Left ventricle myocardium inferior (tissue), 1 donor: Measurements from ENCODE around the gene GATAD2B. TPM values are rescaled to one million over a fixed set of nuclear protein-coding genes. Genes with fewer than 3 reads are reported as not detected.

Experiments
- DNase-seq: peaks from one replicate; pipeline ENCODE4 v3.0.0-alpha.2; 2020
- H3K27ac ChIP-seq: fragments of 200-600 bp; replicated peaks from 2 replicates; pipeline ENCODE4 v1.8.0; 2021
- H3K27me3 ChIP-seq: fragments of 200-600 bp; 2 replicates; pipeline ENCODE4 v1.8.0; 2021; ENCODE audit warnings: low read depth
- H3K36me3 ChIP-seq: fragments of 200-600 bp; 2 replicates; pipeline ENCODE4 v1.8.0; 2021
- H3K4me1 ChIP-seq: fragments of 200-600 bp; 2 replicates; pipeline ENCODE4 v1.8.0; 2021
- H3K4me3 ChIP-seq: fragments of 200-600 bp; 2 replicates; pipeline ENCODE4 v1.8.0; 2021; ENCODE audit warnings: mild to moderate bottlenecking, moderate library complexity
- H3K9me3 ChIP-seq: fragments of 200-600 bp; replicated peaks from 2 replicates; pipeline ENCODE4 v1.8.0; 2021
- CTCF ChIP-seq: fragments of 200-600 bp; IDR thresholded peaks from 2 replicates; pipeline ENCODE4 v1.8.0; 2021; ENCODE audit warnings: antibody characterized with exemption, mild to moderate bottlenecking, borderline replicate concordance
- intact Hi-C: fragments of 100-400 bp; cut with micrococcal nuclease; formaldehyde crosslinking; loops from one replicate; pipeline ENCODE4 v1.11.0; 2022
- total RNA-seq: library from RNA; stranded (reverse); fragmentation: NEBNext Ultra II Directional; extraction: Animal tissue kit (Norgen Biotek cat#: 25700); gene quantifications from one replicate; pipeline ENCODE4 v1.2.1, GENCODE V29; 2021
- donor health status: DM: no; HTN: yes; CAD: no; lungs with severe emphysema.

The GATAD2B gene
- total RNA-seq, 1 donor from 2014 or later = 35.4 TPM

- TF ChIP-seq CTCF = no peak
- H3K9me3 ChIP-seq = no peaks in the 10 kb centered on the region
- no peaks in the 10 kb centered on the region for H3K27me3 ChIP-seq
- no peak overlapping the region for H3K4me3 ChIP-seq
- DNase-seq = no peak
- H3K4me1 ChIP-seq = peaks cover 26% of the 10 kb centered on the region
- peaks cover 18% of the 10 kb centered on the region for H3K36me3 ChIP-seq
- peak overlapping the region; percentile 63 for H3K27ac ChIP-seq
- intact Hi-C loops = no loop called here
These were observed 5.5 kb upstream of the GATAD2B start for GRCh38 chr1:153928245-153928644.

GRCh38 chr1:153926405-153926804, 3.6 kb upstream of the GATAD2B start:
- Histone ChIP-seq H3K4me1 (peaks cover 41% of the 10 kb centered on the region), H3K9me3 (no peaks in the 10 kb centered on the region), H3K27me3 (no peaks in the 10 kb centered on the region), H3K4me3 (no peak overlapping the region), H3K36me3 (no peaks in the 10 kb centered on the region), H3K27ac (no peak overlapping the region)
- TF ChIP-seq CTCF = no peak
- no peak for DNase-seq
- intact Hi-C loops = no loop called here

- H3K27ac ChIP-seq = peak overlapping the region; percentile 93
- TF ChIP-seq CTCF = peak; percentile 19
- peaks cover 3% of the 10 kb centered on the region for H3K36me3 ChIP-seq
- DNase-seq = peak; percentile 43
- H3K4me1 ChIP-seq = peaks cover 65% of the 10 kb centered on the region
- no peaks in the 10 kb centered on the region for H3K27me3 ChIP-seq
- no peaks in the 10 kb centered on the region for H3K9me3 ChIP-seq
- intact Hi-C loops = no loop called here
- H3K4me3 ChIP-seq = peak overlapping the region; percentile 91
These were observed 448 bp downstream of the GATAD2B start for GRCh38 chr1:153922076-153922971.

GRCh38 chr1:153921803-153922075, 1.0 kb downstream of the GATAD2B start:
- peaks cover 4% of the 10 kb centered on the region for H3K36me3 ChIP-seq
- TF ChIP-seq CTCF = no peak
- peak overlapping the region; percentile 91 for H3K4me3 ChIP-seq
- H3K27me3 ChIP-seq = no peaks in the 10 kb centered on the region
- no peak for DNase-seq
- intact Hi-C loops = no loop called here
- no peaks in the 10 kb centered on the region for H3K9me3 ChIP-seq
- H3K4me1 ChIP-seq = peaks cover 68% of the 10 kb centered on the region
- H3K27ac ChIP-seq = peak overlapping the region; percentile 93

GRCh38 chr1:153921080-153921802, 1.5 kb downstream of the GATAD2B start:
- no peak for DNase-seq
- Histone ChIP-seq H3K4me1 (peaks cover 68% of the 10 kb centered on the region), H3K27ac (peak overlapping the region; percentile 93), H3K9me3 (no peaks in the 10 kb centered on the region), H3K4me3 (peak overlapping the region; percentile 91), H3K36me3 (peaks cover 4% of the 10 kb centered on the region), H3K27me3 (no peaks in the 10 kb centered on the region)
- intact Hi-C loops = no loop called here
- no peak for TF ChIP-seq CTCF
